Fibroblast of the aortic adventitia (primary cell): ENCODE measurements around the gene SNX3. TPM values are rescaled to one million over a fixed set of nuclear protein-coding genes. Genes with fewer than 3 reads are reported as not detected.

ENCODE experiments used
- DNase-seq: peaks from one replicate; pipeline ENCODE4 v3.0.0-alpha.2; 2010; ENCODE audit warnings: low read depth
- H3K4me3 ChIP-seq: 2 replicates; pipeline ENCODE4 v1.5.1; 2011; ENCODE audit warnings: low read depth, mild to moderate bottlenecking, control low read depth, low read length, moderate library complexity
- total RNA-seq: library from RNA; depleted of rRNA; stranded (reverse); fragments of >200 nt; gene quantifications from 2 replicates; pipeline ENCODE4 v1.2.3, GENCODE V29; 2012; ENCODE audit warnings: low replicate concordance
- TF ChIP-seq, protein P1 (sequence below): IDR thresholded peaks from 2 replicates; pipeline ENCODE4 v1.5.1; 2011; ENCODE audit warnings: mild to moderate bottlenecking, low read length, control low read depth, inconsistent platforms; ENCODE audit not compliant: insufficient read depth

SNX3 gene
- total RNA-seq, 1 donor = 266 TPM

DNA sequence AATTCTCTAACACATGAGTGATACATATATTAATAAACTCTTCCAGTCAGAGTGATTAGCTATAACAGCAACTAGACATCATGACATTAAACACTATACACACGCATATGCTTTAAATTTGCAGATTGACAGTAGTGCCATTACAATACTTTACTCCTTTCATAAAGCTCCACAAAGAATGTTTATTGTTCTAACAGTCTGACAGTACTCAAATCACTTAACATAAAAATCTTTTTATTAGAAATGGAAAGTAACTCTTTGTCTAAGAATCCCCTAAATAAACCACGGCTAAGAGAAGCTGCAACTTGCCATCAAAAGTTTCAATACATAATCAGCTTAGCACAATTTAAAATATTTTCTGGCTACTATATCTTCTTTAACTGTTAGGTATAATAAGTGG lies 24.0 kb downstream of the SNX3 start:
- no peak for DNase-seq
- TF ChIP-seq, protein P1, sequence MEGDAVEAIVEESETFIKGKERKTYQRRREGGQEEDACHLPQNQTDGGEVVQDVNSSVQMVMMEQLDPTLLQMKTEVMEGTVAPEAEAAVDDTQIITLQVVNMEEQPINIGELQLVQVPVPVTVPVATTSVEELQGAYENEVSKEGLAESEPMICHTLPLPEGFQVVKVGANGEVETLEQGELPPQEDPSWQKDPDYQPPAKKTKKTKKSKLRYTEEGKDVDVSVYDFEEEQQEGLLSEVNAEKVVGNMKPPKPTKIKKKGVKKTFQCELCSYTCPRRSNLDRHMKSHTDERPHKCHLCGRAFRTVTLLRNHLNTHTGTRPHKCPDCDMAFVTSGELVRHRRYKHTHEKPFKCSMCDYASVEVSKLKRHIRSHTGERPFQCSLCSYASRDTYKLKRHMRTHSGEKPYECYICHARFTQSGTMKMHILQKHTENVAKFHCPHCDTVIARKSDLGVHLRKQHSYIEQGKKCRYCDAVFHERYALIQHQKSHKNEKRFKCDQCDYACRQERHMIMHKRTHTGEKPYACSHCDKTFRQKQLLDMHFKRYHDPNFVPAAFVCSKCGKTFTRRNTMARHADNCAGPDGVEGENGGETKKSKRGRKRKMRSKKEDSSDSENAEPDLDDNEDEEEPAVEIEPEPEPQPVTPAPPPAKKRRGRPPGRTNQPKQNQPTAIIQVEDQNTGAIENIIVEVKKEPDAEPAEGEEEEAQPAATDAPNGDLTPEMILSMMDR = no peak
- no peak overlapping the region for H3K4me3 ChIP-seq

- no peak for DNase-seq
- H3K4me3 ChIP-seq = no peak overlapping the region
- TF ChIP-seq, protein P1 = no peak
These were observed 25.7 kb downstream of the SNX3 start for GRCh38 chr6:108235127-108235526.

GRCh38 chr6:108228416-108228815 lies 32.4 kb downstream of the SNX3 start:
- TF ChIP-seq, protein P1 = no peak
- no peak for DNase-seq
- no peak overlapping the region for H3K4me3 ChIP-seq

DNA sequence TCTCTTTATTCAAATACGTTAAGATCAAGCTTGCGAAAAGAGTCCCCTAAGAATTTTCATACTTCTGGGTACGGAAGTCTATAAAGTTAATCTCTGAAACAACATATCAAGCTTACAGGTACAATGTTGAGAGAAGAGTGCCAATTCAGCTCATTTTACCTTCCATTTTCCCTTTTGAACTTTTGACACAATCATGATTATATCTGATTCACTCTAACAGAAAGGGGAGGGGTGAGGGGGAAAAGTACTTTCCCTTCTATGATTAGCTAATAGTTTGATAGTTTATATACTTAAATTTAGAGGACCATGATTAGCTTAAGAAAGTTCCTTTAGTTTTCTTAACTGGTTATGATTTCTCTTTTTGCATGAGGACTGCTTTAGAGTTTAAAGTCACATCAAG lies 33.5 kb downstream of the SNX3 start:
- DNase-seq = no peak
- no peak overlapping the region for H3K4me3 ChIP-seq
- TF ChIP-seq, protein P1 = no peak

- peak; percentile 14 for DNase-seq
- H3K4me3 ChIP-seq = no peak overlapping the region
- TF ChIP-seq, protein P1 = no peak
These were observed 38.3 kb downstream of the SNX3 start for GRCh38 chr6:108222504-108222903.

DNA sequence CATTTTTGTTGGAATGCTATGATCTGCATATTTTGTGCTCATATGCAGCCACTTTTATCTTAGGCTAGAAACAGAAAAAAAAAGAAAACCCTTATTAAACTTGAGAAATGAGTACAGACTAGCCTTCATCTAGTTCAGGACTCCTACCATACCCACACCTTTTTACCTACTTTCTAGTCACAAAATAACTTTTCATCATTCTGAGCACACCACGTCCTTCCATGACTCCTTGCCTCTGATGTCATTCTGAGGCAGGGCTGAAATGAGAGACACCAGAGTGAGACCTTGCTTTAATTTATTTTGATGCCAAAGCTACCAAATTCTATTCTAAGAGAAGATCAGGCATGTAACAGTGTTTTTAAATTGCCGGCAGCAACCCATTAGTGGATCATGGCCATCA lies 38.8 kb downstream of the SNX3 start:
- TF ChIP-seq, protein P1 = no peak
- no peak overlapping the region for H3K4me3 ChIP-seq

GRCh38 chr6:108211671-108212070 lies 49.2 kb downstream of the SNX3 start:
- TF ChIP-seq, protein P1 = no peak
- DNase-seq = no peak
- H3K4me3 ChIP-seq = no peak overlapping the region

More for the DNA sequence above, 38.8 kb downstream of the SNX3 start:
- no peak for DNase-seq
